GM12891 (cell line): ENCODE measurements around the gene CHAC1.

Source experiments
- DNase-seq: peaks from one replicate; pipeline ENCODE4 v3.0.0; 2011; ENCODE audit warnings: low spot score; ENCODE audit not compliant: insufficient read length
- FAIRE-seq: peaks from 2 replicates; lab custom pipeline; 2011; peaks lifted over from hg19 to GRCh38; lab: Jason Lieb, UNC
- PAX5 ChIP-seq: IDR thresholded peaks from 2 replicates; pipeline ENCODE4 v1.6.1; 2011; ENCODE audit warnings: low read length, moderate library complexity, mild to moderate bottlenecking; ENCODE audit not compliant: insufficient read depth, severe bottlenecking
- POLR2A ChIP-seq: IDR thresholded peaks from 2 replicates; pipeline ENCODE4 v1.6.1; 2011; ENCODE audit warnings: low read depth, low read length, control low read depth
- POLR2AphosphoS5 ChIP-seq: IDR thresholded peaks from 2 replicates; pipeline ENCODE4 v1.6.1; 2011; ENCODE audit warnings: low read depth, low read length, control low read depth
- POU2F2 ChIP-seq: IDR thresholded peaks from 2 replicates; pipeline ENCODE4 v1.6.1; 2011; ENCODE audit warnings: low read depth, mild to moderate bottlenecking, control low read depth, low read length, moderate library complexity
- SPI1 ChIP-seq: IDR thresholded peaks from 2 replicates; pipeline ENCODE4 v1.6.1; 2011; ENCODE audit warnings: low read depth, low read length, control low read depth
- TAF1 ChIP-seq: IDR thresholded peaks from 2 replicates; pipeline ENCODE4 v1.6.1; 2011; ENCODE audit warnings: low read depth, low read length, control low read depth

The CHAC1 gene

GRCh38 chr15:40992825-40993224, 39.6 kb downstream of the CHAC1 start:
- no peak for DNase-seq
- no peak for FAIRE-seq
- no peak for TF ChIP-seq TAF1
- no peak for TF ChIP-seq POLR2A
- TF ChIP-seq PAX5: no peak
- no peak for TF ChIP-seq POLR2AphosphoS5
- no peak for TF ChIP-seq SPI1
- no peak for TF ChIP-seq POU2F2

- TF ChIP-seq SPI1 (no peak), POLR2AphosphoS5 (no peak), PAX5 (no peak), POLR2A (no peak), TAF1 (no peak), POU2F2 (no peak)
- DNase-seq (no peak), FAIRE-seq (no peak)
Observed at GRCh38 chr15:40995656-40996055, 42.4 kb downstream of the CHAC1 start.

- DNase-seq (no peak), FAIRE-seq (no peak)
- TF ChIP-seq TAF1: no peak
- no peak for TF ChIP-seq PAX5
- no peak for TF ChIP-seq POU2F2
- TF ChIP-seq SPI1: no peak
- no peak for TF ChIP-seq POLR2A
- TF ChIP-seq POLR2AphosphoS5: no peak
Observed at GRCh38 chr15:40999190-40999589, 45.9 kb downstream of the CHAC1 start.

GRCh38 chr15:41001524-41002214, 48.4 kb downstream of the CHAC1 start:
- DNase-seq (no peak), FAIRE-seq (no peak)
- no peak for TF ChIP-seq TAF1
- TF ChIP-seq PAX5: no peak
- no peak for TF ChIP-seq POU2F2
- no peak for TF ChIP-seq POLR2AphosphoS5
- no peak for TF ChIP-seq SPI1
- TF ChIP-seq POLR2A: no peak

DNA sequence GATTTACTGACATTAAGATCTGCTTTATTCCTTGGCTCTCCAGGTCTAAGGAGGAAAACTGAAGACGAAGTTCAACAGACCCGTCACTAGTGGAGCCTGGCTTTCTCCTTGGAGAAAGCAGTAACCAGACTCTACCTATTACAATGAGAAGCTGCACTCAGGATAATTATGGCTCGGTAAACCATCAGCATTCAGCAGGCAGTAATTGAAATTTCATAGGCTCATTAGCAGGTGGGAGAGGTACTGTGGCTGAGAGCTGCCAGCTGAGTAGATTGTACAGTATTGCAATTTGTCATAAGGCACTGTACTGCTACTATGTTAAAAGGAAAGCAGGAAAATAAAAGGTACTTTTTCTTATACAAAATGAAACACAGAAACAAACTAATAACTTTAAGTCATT, 51.2 kb downstream of the CHAC1 start:
- TF ChIP-seq TAF1 (no peak), POLR2AphosphoS5 (no peak), POU2F2 (no peak), POLR2A (no peak), SPI1 (no peak), PAX5 (no peak)
- FAIRE-seq (no peak), DNase-seq (no peak)
